Stomach (tissue), 4 donors: ENCODE measurements around the gene CDK9.

Source experiments
- POLR2AphosphoS5 ChIP-seq, 3 donors: sonication (generic); formaldehyde crosslinking; IDR thresholded peaks; one replicate each; pipeline ENCODE4 v1.6.1; 2016; ENCODE audit warnings: antibody characterized with exemption in 3 of 3
- TF ChIP-seq, protein P1 (sequence below), 7 experiments: fragments of 450-650 bp in 4 of 7; fragments of 200-600 bp in 3 of 7; sonication (generic) in 3 of 7; IDR thresholded peaks; one replicate each; pipeline ENCODE4 v1.5.1; 2016 to 2019; ENCODE audit warnings: antibody characterized with exemption in 7 of 7, control low read depth in 2 of 7, mild to moderate bottlenecking in 1 of 7

DNA sequence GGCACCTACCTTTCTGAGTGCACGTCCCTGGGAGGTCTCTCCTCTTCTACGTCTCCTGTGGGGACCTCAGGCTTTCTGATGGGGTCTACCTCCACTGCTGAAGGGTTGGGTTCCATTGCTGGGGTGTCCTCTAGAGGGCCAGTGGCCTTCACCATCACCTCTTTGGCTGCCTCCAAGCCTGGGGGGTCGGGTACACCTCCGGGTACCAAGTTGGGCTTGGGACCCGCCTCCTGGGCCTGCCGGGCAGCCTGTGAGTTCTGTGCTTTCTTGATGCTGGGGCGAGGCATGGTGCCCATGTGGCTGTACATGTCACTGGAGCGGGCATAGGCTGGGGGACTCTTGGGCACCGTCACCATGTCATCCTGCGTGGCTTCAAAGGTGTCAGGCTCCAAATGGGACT lies 11.9 kb upstream of the CDK9 start:
- TF ChIP-seq, protein P1, sequence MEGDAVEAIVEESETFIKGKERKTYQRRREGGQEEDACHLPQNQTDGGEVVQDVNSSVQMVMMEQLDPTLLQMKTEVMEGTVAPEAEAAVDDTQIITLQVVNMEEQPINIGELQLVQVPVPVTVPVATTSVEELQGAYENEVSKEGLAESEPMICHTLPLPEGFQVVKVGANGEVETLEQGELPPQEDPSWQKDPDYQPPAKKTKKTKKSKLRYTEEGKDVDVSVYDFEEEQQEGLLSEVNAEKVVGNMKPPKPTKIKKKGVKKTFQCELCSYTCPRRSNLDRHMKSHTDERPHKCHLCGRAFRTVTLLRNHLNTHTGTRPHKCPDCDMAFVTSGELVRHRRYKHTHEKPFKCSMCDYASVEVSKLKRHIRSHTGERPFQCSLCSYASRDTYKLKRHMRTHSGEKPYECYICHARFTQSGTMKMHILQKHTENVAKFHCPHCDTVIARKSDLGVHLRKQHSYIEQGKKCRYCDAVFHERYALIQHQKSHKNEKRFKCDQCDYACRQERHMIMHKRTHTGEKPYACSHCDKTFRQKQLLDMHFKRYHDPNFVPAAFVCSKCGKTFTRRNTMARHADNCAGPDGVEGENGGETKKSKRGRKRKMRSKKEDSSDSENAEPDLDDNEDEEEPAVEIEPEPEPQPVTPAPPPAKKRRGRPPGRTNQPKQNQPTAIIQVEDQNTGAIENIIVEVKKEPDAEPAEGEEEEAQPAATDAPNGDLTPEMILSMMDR (IDR thresholded peaks at IDR 0.05), result no peak
- TF ChIP-seq POLR2AphosphoS5 (IDR thresholded peaks at IDR 0.05), result no peak
